ENCODE measurements around the gene PRRG2. TPM values are rescaled to one million over a fixed set of nuclear protein-coding genes. Genes with fewer than 3 reads are reported as not detected.
"Not testable (repeated sequence)": the region's sequence is repeated elsewhere in the genome, so short reads cannot be mapped to it uniquely, and the experiment has no call there.

The PRRG2 gene
- total RNA-seq, 1 donor from 2014 or later: 10.1 TPM

- H3K9me3 ChIP-seq: no peaks in the 10 kb centered on the region
- H3K27ac ChIP-seq: no peak overlapping the region
- ATAC-seq (no peak), DNase-seq (no peak)
- H3K36me3 ChIP-seq: peaks cover 65% of the 10 kb centered on the region
- intact Hi-C loops (cut with DNase I): no loop called here
- no peaks in the 10 kb centered on the region for H3K27me3 ChIP-seq
- no peak for TF ChIP-seq CTCF (IDR thresholded peaks at IDR 0.05)
- no peak overlapping the region for H3K4me3 ChIP-seq
- H3K4me1 ChIP-seq: no peaks in the 10 kb centered on the region
Measured at GRCh38 chr19:49616945-49617344, 35.8 kb downstream of the PRRG2 start.

GRCh38 chr19:49617860-49618259, 36.7 kb downstream of the PRRG2 start:
- DNase-seq: not testable (repeated sequence)

GRCh38 chr19:49624967-49625910, 44.1 kb downstream of the PRRG2 start:
- peaks cover 34% of the 10 kb centered on the region for H3K36me3 ChIP-seq
- DNase-seq (no peak), ATAC-seq (peak; percentile 8)
- no peak overlapping the region for H3K4me3 ChIP-seq
- TF ChIP-seq CTCF (IDR thresholded peaks at IDR 0.05): no peak
- H3K4me1 ChIP-seq: no peaks in the 10 kb centered on the region
- no peak overlapping the region for H3K27ac ChIP-seq
- intact Hi-C loops (cut with DNase I): no loop called here
- H3K9me3 ChIP-seq: no peaks in the 10 kb centered on the region
- no peaks in the 10 kb centered on the region for H3K27me3 ChIP-seq

More at GRCh38 chr19:49617860-49618259, 36.7 kb downstream of the PRRG2 start:
- H3K36me3 ChIP-seq: peaks cover 72% of the 10 kb centered on the region
- H3K4me1 ChIP-seq; H3K4me3 ChIP-seq; intact Hi-C loops (cut with DNase I); H3K27ac ChIP-seq; H3K9me3 ChIP-seq; ATAC-seq; H3K27me3 ChIP-seq: not testable (repeated sequence)

GRCh38 chr19:49626226-49626625, 45.1 kb downstream of the PRRG2 start:
- no peak for TF ChIP-seq CTCF (IDR thresholded peaks at IDR 0.05)
- ATAC-seq (peak; percentile 81), DNase-seq (no peak)
- peaks cover 32% of the 10 kb centered on the region for H3K36me3 ChIP-seq
- no peak overlapping the region for H3K4me3 ChIP-seq
- intact Hi-C loops (cut with DNase I): no loop called here
- H3K27me3 ChIP-seq: no peaks in the 10 kb centered on the region
- H3K4me1 ChIP-seq: no peaks in the 10 kb centered on the region
- H3K27ac ChIP-seq: no peak overlapping the region
- H3K9me3 ChIP-seq: no peaks in the 10 kb centered on the region

GRCh38 chr19:49629659-49630058, 48.5 kb downstream of the PRRG2 start:
- DNase-seq: no peak
- Histone ChIP-seq H3K27ac (peak overlapping the region; percentile 26), H3K4me3 (no peak overlapping the region), H3K36me3 (peaks cover 17% of the 10 kb centered on the region), H3K27me3 (no peaks in the 10 kb centered on the region), H3K9me3 (no peaks in the 10 kb centered on the region), H3K4me1 (no peaks in the 10 kb centered on the region)
- intact Hi-C loops (cut with DNase I): no loop called here
- no peak for TF ChIP-seq CTCF (IDR thresholded peaks at IDR 0.05)
- no peak for ATAC-seq

- no peaks in the 10 kb centered on the region for H3K27me3 ChIP-seq
- H3K9me3 ChIP-seq: no peaks in the 10 kb centered on the region
- peak; percentile 5 for ATAC-seq
- intact Hi-C loops (cut with DNase I): no loop called here
- DNase-seq: no peak
- peaks cover 9% of the 10 kb centered on the region for H3K36me3 ChIP-seq
- H3K4me1 ChIP-seq: peaks cover under 1% of the 10 kb centered on the region
- no peak overlapping the region for H3K4me3 ChIP-seq
- TF ChIP-seq CTCF (IDR thresholded peaks at IDR 0.05): no peak
- peak overlapping the region; percentile 9 for H3K27ac ChIP-seq
Measured at GRCh38 chr19:49631014-49631588, 50.0 kb downstream of the PRRG2 start.
